OCI-LY7 (cell line): Measurements from ENCODE around the gene SLC25A21. TPM values are rescaled to one million over a fixed set of nuclear protein-coding genes. Genes with fewer than 3 reads are reported as not detected.

Experiments
- BruUV-seq: library from RNA; stranded (reverse); fragments of 400-500 nt; replicated peaks from 2 replicates; lab custom pipeline; 2021; lab: Mats Ljungman, UMichigan
- CTCF ChIA-PET: fragments of 300-600 bp; sonication (Branson Sonifier 250); formaldehyde crosslinking; loops from one replicate; lab custom pipeline; 2022; ENCODE audit warnings: antibody characterized with exemption; ENCODE audit not compliant: unreplicated experiment; lab: Charles Lee
- POLR2A ChIA-PET: fragments of 300-600 bp; sonication (Branson Sonifier 250); formaldehyde crosslinking; loops from one replicate; lab custom pipeline; 2022; ENCODE audit warnings: antibody characterized with exemption; lab: Charles Lee
- DNase-seq: peaks from one replicate; pipeline ENCODE4 v3.0.0-alpha.2; 2015; ENCODE audit warnings: low spot score
- H2AFZ ChIP-seq: fragments of 200-600 bp; sonication (generic), shearing (Covaris generic); 2 replicates; pipeline ENCODE4 v1.6.1; 2014; ENCODE audit warnings: mild to moderate bottlenecking, antibody characterized with exemption, low read length, moderate library complexity
- H3K27ac ChIP-seq: fragments of 200-600 bp; sonication (generic); 2 replicates; pipeline ENCODE4 v1.5.1; 2014; ENCODE audit warnings: mixed run types, low read depth, mild to moderate bottlenecking, moderate library complexity, low read length, inconsistent platforms; ENCODE audit not compliant: poor library complexity, severe bottlenecking
- H3K36me3 ChIP-seq: fragments of 200-600 bp; sonication (generic); 2 replicates; pipeline ENCODE4 v1.6.1; 2014; ENCODE audit warnings: mild to moderate bottlenecking, antibody characterized with exemption, low read length, moderate library complexity, mixed read lengths; ENCODE audit not compliant: insufficient read depth
- H3K4me1 ChIP-seq: fragments of 200-600 bp; sonication (generic); 2 replicates; pipeline ENCODE4 v1.5.1; 2014; ENCODE audit warnings: mild to moderate bottlenecking, low read length; ENCODE audit not compliant: insufficient read depth, poor library complexity, severe bottlenecking
- H3K4me2 ChIP-seq: fragments of 200-600 bp; sonication (generic); 2 replicates; pipeline ENCODE4 v1.6.1; 2014; ENCODE audit warnings: mild to moderate bottlenecking, low read length
- H3K4me3 ChIP-seq: fragments of 200-600 bp; sonication (generic); 2 replicates; pipeline ENCODE4 v1.5.1; 2014; ENCODE audit warnings: mild to moderate bottlenecking, low read depth, low read length; ENCODE audit not compliant: poor library complexity, severe bottlenecking
- H3K79me2 ChIP-seq: fragments of 200-600 bp; sonication (generic); 2 replicates; pipeline ENCODE4 v1.6.1; 2016; ENCODE audit warnings: low read depth, mild to moderate bottlenecking, low read length, moderate library complexity, mixed read lengths; ENCODE audit not compliant: insufficient read depth
- H3K9me2 ChIP-seq: fragments of 200-600 bp; sonication (generic); 2 replicates; pipeline ENCODE4 v1.6.1; 2016; ENCODE audit warnings: mild to moderate bottlenecking, low read length, mixed read lengths; ENCODE audit not compliant: insufficient read depth
- H3K9me3 ChIP-seq: fragments of 200-600 bp; sonication (generic); 2 replicates; pipeline ENCODE4 v1.6.1; 2014; ENCODE audit warnings: mild to moderate bottlenecking, mixed run types, low read length, mixed read lengths
- H4K20me1 ChIP-seq: fragments of 200-600 bp; sonication (generic); 2 replicates; pipeline ENCODE4 v1.6.1; 2014; ENCODE audit warnings: mild to moderate bottlenecking, antibody characterized with exemption, low read length, moderate library complexity, mixed read lengths; ENCODE audit not compliant: insufficient read depth
- EZH2phosphoT487 ChIP-seq: fragments of 200-600 bp; sonication (generic); IDR thresholded peaks from 2 replicates; pipeline ENCODE4 v1.6.1; 2018; ENCODE audit warnings: low read depth, borderline replicate concordance, mild to moderate bottlenecking, mixed run types, antibody characterized with exemption, low read length, moderate library complexity, mixed read lengths
- intact Hi-C: fragments of 100-400 bp; cut with micrococcal nuclease; formaldehyde crosslinking; loops from one replicate; pipeline ENCODE4 v1.10.0; 2022; ENCODE audit not compliant: unreplicated experiment
- total RNA-seq, 2 experiments: library from RNA; depleted of rRNA in 1 of 2; stranded (reverse); fragments of >200 nt in 1 of 2; shearing (Covaris generic) in 1 of 2; gene quantifications; 2 replicates each; pipeline ENCODE4 v1.2.3, GENCODE V29; 2014 to 2022
- TF ChIP-seq, protein P1 (sequence below): fragments of 200-600 bp; sonication (generic); conservative IDR thresholded peaks from 2 replicates; pipeline ENCODE4 v1.5.1; 2014; ENCODE audit warnings: mild to moderate bottlenecking, antibody characterized with exemption, low read length, moderate library complexity, mixed read lengths

SLC25A21 gene
- total RNA-seq, 2 experiments from 2014 or later: not detected

GRCh38 chr14:37021390-37021789 lies 151.0 kb downstream of the SLC25A21 start:
- intact Hi-C loops: no loop called here
- Histone ChIP-seq H3K27ac (no peak overlapping the region), H4K20me1 (no peaks in the 10 kb centered on the region; the same call in 1 of the 2 replicates), H2AFZ (no peak overlapping the region), H3K4me2 (no peak overlapping the region), H3K4me1 (no peaks in the 10 kb centered on the region), H3K9me2 (no peaks in the 10 kb centered on the region), H3K79me2 (no peaks in the 10 kb centered on the region), H3K4me3 (no peak overlapping the region), H3K9me3 (no peaks in the 10 kb centered on the region), H3K36me3 (no peaks in the 10 kb centered on the region)
- no TSS peak for BruUV-seq
- DNase-seq: no peak
- CTCF ChIA-PET: no interaction called here
- no peak for TF ChIP-seq EZH2phosphoT487
- TF ChIP-seq, protein P1, sequence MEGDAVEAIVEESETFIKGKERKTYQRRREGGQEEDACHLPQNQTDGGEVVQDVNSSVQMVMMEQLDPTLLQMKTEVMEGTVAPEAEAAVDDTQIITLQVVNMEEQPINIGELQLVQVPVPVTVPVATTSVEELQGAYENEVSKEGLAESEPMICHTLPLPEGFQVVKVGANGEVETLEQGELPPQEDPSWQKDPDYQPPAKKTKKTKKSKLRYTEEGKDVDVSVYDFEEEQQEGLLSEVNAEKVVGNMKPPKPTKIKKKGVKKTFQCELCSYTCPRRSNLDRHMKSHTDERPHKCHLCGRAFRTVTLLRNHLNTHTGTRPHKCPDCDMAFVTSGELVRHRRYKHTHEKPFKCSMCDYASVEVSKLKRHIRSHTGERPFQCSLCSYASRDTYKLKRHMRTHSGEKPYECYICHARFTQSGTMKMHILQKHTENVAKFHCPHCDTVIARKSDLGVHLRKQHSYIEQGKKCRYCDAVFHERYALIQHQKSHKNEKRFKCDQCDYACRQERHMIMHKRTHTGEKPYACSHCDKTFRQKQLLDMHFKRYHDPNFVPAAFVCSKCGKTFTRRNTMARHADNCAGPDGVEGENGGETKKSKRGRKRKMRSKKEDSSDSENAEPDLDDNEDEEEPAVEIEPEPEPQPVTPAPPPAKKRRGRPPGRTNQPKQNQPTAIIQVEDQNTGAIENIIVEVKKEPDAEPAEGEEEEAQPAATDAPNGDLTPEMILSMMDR: no peak
- POLR2A ChIA-PET: interaction anchor here (0.8 kb wide), 1 partner anchor 1202 kb away, joined by 4 read pairs; no protein-coding TSS in a partner anchor

DNA sequence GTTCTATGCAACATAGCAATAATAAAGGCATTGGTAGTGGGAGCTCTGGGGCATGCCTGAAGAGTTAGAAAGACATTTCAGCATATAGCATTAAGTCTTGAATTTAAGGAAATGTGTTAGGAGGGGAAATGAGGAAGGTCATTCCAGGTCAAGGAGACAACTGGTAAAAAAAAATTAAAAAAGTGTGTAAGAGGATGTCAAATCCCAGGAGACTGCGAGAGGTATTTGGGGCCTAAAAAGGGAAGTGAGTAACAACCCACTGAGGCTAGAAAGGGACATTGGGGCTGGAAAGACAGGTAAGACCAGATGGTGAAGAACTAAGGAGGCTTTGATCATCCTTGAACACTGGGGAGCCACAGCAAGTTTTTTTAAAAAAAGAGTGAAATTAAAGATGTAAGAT lies 152.9 kb downstream of the SLC25A21 start:
- ChIA-PET CTCF (no interaction called here), POLR2A (no interaction called here)
- peak; percentile 5 for DNase-seq
- Histone ChIP-seq H4K20me1 (no peaks in the 10 kb centered on the region; the same call in 1 of the 2 replicates), H3K9me3 (no peaks in the 10 kb centered on the region), H3K27ac (no peak overlapping the region), H3K79me2 (no peaks in the 10 kb centered on the region), H3K4me2 (no peak overlapping the region), H3K4me3 (no peak overlapping the region), H3K4me1 (no peaks in the 10 kb centered on the region), H3K36me3 (no peaks in the 10 kb centered on the region), H3K9me2 (no peaks in the 10 kb centered on the region), H2AFZ (no peak overlapping the region)
- intact Hi-C loops: no loop called here
- BruUV-seq: no TSS peak
- TF ChIP-seq, protein P1: no peak
- TF ChIP-seq EZH2phosphoT487: no peak

DNA sequence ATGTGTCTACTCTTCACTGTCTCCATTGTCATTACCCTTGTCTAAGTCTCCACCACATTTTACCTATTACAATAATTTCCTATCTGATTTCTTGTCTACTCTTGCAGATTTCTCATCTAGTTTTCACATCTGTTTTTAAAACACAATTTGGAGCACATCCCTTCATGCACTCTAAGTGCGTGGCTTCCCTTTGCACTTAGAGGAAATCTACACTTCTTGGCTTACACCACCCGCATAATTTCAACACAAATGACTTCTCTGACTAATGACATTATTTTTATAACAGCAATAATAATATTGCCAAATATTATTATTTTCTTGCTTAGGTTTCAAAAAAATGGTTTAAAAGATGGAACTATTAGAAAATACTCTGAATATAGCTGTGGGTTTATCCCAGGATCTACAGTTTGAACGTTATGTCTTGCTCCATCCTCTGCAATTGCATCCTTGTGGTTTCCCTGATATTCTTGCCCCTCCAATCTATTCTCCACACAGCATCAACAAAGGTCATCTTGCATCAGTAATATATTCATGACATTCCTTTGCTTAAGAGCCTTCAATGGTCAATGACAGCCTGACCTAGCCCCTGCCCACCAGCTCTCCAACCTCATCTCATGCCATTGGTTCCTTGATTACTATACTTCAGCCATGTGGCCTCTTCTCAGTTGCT lies 153.7 kb downstream of the SLC25A21 start:
- Histone ChIP-seq H3K36me3 (no peaks in the 10 kb centered on the region), H3K79me2 (no peaks in the 10 kb centered on the region), H3K27ac (no peak overlapping the region), H4K20me1 (no peaks in the 10 kb centered on the region; the same call in 1 of the 2 replicates), H3K9me3 (no peaks in the 10 kb centered on the region), H2AFZ (no peak overlapping the region), H3K4me2 (no peak overlapping the region), H3K4me3 (no peak overlapping the region), H3K4me1 (no peaks in the 10 kb centered on the region), H3K9me2 (no peaks in the 10 kb centered on the region)
- intact Hi-C loops: no loop called here
- BruUV-seq: no TSS peak
- no peak for DNase-seq
- ChIA-PET POLR2A (no interaction called here), CTCF (no interaction called here)
- TF ChIP-seq, protein P1: no peak
- TF ChIP-seq EZH2phosphoT487: no peak
